ENCODE measurements around the gene ANXA1. TPM values are rescaled to one million over a fixed set of nuclear protein-coding genes. Genes with fewer than 3 reads are reported as not detected.

ANXA1 gene
- total RNA-seq, 1 donor from 2014 or later = 53.1 TPM

DNA sequence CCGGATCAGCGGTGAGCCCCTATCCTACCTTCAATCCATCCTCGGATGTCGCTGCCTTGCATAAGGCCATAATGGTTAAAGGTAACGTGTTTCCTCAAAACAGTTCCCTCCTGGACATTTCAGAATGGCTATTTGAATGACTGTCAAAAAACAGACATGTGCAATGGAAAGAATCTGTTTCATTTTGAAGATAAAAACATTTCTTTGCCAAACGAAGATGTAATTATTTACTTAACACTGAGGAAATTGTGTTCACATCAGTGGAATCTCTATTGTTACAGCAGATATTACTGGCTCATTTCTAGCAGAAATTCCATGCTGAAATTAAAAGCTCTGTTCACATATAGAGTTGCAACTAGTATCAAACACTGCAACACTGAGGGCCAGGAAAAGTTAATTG is 7.1 kb downstream of the ANXA1 start:
- no peak for DNase-seq
- intact Hi-C loops (cut with DNase I) = no loop called here
- ATAC-seq (ENCODE audit: poor library complexity) = no peak

DNA sequence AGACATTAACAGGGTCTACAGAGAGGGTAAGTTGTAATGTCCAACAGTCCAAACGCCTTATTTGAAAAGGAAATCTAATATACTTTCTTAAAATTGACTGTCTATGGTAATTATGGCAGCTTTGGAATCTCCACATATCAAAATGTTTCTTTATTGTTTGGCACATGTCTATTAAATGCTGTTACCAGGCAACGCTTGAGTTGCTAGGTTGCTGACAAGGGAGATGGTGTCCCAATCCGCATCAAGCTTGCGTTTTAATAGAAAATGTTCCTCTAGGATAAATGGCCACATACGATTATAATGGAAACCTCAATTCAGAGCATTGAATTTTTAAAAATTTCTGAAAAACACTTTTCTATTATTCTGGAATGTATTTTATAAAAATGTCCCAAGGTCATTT is 9.2 kb downstream of the ANXA1 start:
- DNase-seq = no peak
- ATAC-seq (ENCODE audit: poor library complexity) = no peak
- intact Hi-C loops (cut with DNase I) = no loop called here

DNA sequence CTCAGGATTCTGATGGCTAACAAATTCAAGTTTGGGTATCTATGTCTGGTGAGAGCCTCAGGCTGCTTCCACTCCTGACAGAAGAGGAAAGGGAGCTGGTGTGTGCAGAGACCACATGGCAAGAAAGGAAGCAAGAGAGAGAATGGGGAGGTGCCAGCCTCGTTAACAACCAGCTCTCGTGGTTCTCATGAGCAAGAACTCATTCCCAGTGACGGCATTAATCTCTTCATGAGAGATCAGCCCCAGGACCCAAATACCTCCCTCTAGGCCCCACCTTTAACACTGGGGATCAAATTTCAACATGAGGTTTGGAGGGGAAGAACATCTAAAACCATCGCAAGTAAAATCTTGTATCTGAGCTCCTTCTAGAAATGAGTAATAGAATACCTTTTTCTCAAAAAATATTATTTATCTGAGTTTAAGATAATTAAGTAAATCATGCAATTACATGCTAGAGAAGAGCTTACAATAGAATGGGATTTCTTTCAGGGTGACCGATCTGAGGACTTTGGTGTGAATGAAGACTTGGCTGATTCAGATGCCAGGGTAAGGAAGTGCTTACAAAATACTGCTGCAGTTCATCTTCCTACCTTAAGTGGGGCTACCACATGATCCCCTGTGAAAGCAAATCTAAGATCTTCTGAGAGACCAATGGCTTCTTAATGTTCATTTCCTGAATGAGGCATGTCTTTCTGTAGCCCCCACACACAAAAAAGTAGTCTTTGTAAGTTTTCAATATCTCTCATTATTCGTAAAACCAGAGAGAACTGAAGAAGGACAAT is 11.5 kb downstream of the ANXA1 start:
- intact Hi-C loops (cut with DNase I) = no loop called here
- ATAC-seq (ENCODE audit: poor library complexity) = no peak
- DNase-seq = no peak

DNA sequence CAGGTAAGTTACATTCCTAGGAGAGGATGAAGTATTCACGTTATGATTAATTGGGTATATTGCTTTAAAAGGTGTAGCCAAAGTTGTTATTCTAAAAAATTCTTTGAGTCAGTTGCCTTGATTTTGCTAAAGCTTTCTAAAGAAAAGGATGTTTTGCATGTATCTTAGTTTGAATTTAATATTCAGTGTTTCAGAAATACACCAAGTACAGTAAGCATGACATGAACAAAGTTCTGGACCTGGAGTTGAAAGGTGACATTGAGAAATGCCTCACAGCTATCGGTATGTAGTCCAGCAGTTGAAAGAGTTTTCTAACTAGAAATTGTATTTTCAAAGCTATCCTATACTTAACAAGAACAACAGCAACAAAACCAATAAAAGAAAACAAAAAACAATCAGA is 14.2 kb downstream of the ANXA1 start:
- intact Hi-C loops (cut with DNase I) = no loop called here
- DNase-seq = no peak
- ATAC-seq (ENCODE audit: poor library complexity) = no peak

DNA sequence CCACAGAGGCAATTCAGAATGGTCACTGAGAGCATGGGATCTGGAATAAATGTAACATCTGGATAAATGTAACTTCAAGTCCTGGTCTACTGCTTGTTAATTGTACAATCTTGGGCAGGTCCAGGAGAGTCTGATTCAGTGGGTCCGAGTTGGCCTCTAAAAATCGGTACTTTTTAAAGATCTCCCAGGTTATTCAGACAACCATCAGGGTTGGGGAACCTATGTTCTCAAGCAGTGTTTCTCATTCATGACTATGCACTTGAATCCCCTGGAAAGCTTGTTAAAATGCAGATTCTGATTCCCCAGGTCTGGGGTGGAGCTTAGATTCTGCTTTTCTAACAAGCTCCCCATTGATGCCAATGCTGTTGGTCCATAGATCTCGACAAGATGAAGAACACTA is 14.8 kb downstream of the ANXA1 start:
- intact Hi-C loops (cut with DNase I) = no loop called here
- ATAC-seq (ENCODE audit: poor library complexity) (no peak), DNase-seq (no peak)

DNA sequence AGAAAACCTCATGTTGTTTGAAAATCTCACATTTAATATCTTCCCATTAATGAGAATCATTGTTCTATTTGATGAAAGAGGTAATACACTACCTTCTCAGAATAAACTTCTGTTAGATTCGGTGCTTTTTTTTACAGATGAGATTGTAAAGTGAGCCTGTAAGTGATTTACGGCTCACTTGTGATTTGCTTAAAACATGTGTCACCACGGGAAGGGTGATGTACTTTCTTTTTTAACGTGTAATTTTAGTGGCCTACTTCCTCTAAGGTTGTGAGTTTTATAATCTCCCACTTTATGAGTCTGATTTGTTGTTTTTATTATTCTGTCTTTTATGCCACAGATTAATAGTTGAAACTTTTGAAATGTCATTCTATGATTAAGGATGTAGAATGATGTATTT is 15.9 kb downstream of the ANXA1 start:
- ATAC-seq (ENCODE audit: poor library complexity) (no peak), DNase-seq (no peak)
- intact Hi-C loops (cut with DNase I) = no loop called here

DNA sequence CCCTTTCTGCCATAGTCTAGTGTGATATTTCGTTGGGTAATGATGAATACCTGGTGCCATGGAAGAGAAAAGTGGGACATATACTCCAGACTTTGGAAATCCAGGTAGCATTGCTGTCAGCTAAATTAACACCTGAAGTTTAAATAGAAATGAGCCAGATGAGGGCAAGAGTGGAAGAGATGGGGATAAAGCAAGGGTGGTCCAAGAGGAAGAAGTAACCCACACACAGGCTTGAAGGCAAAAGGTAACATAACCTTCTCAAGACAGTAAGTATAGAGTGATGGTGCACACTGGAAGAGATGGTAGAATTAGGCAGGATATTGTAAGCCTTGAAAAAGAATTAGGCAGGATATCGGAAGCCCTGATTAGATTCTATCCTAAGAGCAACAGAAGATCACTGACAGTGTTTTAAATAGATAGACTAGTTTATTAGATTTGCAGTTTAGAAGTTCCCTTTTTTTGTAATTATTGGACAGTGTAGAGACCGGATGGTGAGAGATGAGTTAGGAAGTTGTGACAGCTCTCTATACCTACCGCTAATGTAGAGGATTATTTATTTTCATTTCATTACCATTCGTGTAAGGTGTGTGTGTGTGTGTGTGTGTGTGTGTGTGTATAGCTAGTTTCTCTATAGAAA is 16.8 kb downstream of the ANXA1 start:
- intact Hi-C loops (cut with DNase I) = no loop called here
- no peak for DNase-seq
- ATAC-seq (ENCODE audit: poor library complexity) = no peak

DNA sequence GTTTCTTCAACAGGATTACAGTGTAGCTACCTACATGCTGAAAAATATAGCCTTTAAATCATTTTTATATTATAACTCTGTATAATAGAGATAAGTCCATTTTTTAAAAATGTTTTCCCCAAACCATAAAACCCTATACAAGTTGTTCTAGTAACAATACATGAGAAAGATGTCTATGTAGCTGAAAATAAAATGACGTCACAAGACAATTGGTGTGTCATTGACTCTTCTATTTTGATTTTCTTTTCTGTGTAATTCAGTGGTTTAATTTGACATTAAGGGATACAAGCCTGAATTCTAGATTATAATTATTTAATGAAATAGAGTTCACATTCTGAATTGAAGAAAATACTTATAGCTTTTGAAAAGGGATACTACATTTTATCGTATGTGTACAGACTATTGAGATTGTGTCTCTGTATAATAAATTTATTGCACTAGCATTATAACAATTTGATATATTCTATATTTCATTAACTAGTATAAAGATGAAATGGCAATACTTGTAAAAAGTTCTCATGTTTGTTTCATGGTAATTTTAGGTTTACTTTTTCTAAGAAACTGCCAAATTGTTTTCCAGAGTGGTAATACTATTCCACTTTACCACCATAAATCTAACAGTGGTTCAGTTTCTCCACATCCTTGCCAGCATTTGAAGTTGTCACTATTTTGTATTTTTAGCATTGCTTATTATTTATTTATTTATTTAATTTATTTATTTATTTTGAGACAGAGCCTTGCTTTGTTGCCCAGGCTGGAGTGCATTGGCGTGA is 18.7 kb downstream of the ANXA1 start:
- no peak for ATAC-seq (ENCODE audit: poor library complexity)
- intact Hi-C loops (cut with DNase I) = no loop called here
- DNase-seq = no peak

DNA sequence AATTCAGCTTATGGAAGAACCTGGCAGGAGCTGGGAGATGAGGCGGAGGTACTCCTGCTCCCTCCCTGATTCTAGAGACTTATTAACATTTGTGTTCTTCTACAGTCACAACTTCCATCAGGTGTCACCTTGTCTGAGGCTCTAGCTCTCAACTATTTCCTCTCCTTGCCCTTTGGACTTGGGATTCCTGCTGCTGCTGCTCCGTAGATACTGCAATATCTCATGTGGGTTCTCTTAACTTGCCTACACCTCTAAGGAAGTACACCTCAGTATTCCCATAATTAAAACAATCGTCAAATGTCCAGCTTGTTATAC is 21.2 kb downstream of the ANXA1 start:
- intact Hi-C loops (cut with DNase I) = no loop called here
- DNase-seq (no peak), ATAC-seq (ENCODE audit: poor library complexity) (no peak)

DNA sequence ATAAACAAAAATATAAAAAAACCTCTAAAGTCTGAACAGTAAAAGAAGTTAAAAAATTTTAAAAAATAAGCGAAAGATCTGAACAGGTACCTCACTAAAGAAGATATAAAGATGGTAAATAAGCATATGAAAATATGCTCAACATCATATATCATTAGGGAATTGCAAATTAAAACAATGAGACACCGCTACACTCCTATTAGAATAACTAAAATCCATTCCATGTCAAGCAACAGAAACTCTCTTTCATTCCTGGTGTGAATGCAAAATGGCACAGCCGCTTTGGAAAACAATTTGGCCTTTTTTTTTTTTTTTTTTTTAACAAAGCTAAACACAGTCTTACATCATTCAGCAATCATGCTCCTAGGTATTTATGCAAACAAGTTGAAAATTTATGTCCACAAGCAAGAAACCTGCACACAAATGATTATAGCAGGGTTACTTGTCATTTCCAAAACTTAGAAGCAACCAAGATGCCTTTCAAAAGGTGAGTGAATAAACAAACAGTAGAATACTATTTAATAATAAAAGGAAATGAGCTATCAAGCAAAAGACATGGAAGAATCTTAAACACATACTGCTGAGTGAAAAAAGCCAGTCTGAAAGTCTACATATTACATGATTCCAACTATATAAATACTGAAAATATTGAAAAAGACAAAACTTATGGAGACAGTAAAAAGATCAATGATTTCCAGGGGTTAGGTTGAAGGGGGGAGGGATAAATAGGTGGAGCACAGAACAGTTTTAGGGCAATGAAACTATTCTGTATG is 22.1 kb downstream of the ANXA1 start:
- no peak for ATAC-seq (ENCODE audit: poor library complexity)
- DNase-seq = no peak
- intact Hi-C loops (cut with DNase I) = no loop called here

DNA sequence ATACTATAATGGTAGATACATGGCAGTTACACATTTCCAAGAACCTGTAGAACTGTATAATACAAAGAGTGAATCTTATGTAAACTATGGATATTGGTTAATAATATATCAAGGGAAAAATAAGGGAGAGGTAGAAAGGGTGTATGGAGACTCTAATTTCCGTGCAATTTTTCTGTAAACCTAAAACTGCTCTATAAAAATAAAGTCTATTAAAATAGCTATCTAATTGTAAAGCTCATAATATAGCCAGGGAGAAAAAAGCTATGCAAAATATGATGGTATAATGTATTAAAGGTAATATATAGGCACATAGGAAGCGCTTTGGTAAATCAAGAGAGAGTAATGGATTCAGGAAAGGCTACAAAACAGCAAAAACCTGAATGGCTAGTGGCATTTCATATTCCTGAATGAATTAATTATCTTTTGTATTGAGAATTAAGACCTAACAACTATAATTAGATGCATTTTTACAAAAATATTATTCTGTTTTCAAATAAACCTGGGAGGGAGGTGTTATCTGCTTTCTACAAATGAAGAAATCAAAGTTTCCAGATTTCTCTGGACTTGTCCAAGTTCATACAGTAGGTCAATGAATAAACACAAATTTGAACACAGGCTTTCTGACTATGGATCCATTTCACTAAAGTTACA is 22.8 kb downstream of the ANXA1 start:
- no peak for ATAC-seq (ENCODE audit: poor library complexity)
- intact Hi-C loops (cut with DNase I) = no loop called here
- DNase-seq = no peak

DNA sequence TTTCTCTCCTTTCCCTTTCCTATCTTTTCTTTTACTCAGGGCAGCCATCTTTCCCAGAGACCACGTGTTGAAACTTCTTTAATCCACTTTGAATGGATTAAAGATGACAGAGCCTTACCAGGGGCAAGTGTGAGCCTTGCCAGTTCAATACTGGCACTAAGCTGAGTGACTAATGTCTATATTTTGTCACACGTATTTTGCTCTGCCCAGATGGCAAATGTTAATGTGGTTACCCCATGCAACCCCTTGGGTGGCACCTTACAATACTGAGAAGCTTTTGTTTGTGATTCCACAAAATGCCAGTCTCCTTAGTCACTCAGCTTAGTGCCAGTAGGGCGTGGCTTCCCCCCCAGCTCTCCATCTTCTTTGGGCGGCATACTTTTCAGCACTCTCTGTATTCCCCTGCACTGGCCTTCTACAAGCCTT is 24.8 kb downstream of the ANXA1 start:
- no peak for DNase-seq
- no peak for ATAC-seq (ENCODE audit: poor library complexity)
- intact Hi-C loops (cut with DNase I) = no loop called here

DNA sequence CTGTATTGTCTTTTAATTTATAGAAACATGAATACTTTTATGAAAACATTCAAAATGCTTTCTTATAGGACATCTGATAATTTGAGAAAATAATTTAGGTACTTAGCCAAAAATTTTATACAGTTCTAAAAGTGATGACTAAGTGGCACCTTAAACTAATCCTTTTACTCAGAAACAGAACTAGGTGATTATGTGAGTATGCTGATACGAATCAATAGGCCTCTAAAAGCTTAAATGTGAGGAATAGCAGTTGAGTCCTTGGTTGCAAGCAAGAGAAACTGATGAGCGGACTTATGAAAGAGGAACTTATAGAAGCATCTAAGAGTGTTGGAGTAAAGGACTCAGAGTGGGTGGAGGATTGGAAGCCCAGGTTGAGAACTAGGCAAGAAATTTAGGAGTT is 26.4 kb downstream of the ANXA1 start:
- ATAC-seq (ENCODE audit: poor library complexity) (no peak), DNase-seq (no peak)
- intact Hi-C loops (cut with DNase I) = no loop called here

DNA sequence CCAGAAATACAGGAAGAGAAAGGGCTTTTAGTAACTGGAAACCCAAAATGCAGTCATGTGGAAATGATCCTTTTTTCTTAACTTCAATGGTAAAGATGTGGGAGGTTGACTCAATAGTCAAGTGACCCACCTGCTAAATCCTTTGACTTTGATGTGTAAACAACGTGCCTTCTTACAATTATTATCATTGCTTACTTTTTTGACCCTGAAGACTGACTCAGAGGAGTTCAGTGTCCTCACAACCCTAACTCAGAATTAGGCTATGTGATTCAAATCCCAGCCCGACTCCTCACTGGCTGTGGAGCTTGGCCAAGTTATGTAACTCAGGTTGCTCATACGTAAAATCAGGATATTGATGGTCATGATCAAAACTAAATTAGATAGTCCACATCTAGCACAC is 27.9 kb downstream of the ANXA1 start:
- intact Hi-C loops (cut with DNase I) = no loop called here
- DNase-seq (no peak), ATAC-seq (ENCODE audit: poor library complexity) (no peak)

DNA sequence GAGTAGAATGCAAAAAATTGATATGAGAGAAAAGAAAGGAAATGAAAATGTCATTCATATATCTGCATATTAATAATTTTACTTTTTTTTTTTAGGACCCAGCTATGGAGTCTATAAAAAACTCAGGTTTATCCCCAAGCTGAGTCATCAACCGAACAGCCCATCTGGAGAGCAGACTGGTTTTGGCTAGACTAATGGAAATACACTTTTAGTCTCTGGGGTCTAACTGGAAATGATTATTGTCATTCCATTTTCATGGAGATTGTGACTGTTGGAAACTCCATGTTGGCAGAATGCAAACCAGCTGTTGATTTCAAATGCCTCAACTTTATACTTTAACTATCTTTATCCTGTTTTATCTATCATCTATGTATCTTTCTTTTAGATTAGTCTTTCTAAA is 28.7 kb downstream of the ANXA1 start:
- ATAC-seq (ENCODE audit: poor library complexity) = peak; percentile 41
- intact Hi-C loops (cut with DNase I) = loop anchor here (10.0 kb wide), 1 partner anchor 326 kb away; no protein-coding TSS in a partner anchor

DNA sequence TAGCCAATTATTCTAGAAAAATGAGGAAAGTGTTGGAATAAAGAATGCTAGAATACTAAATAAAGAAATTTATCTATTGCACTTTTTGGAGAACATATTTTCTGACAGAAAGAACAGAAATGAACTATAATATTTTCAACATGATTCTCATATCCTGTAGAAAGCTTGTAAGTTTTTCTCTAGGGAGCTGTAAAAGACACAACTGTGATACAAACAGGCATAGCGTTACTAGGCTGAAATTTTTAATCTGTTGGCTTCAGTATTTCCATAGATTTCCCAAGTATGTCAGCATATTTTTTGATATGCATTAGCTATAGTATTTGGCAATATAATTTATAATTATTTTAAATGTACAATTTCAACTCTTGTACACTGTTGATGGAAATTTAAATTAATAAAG is 31.3 kb downstream of the ANXA1 start:
- ATAC-seq (ENCODE audit: poor library complexity) (no peak), DNase-seq (no peak)
- intact Hi-C loops (cut with DNase I) = loop anchor here (2.0 to 10.0 kb wide), 2 partner anchors 76 to 328 kb away; no protein-coding TSS in a partner anchor

More for the DNA sequence above, 28.7 kb downstream of the ANXA1 start:
- DNase-seq = no peak

DNA sequence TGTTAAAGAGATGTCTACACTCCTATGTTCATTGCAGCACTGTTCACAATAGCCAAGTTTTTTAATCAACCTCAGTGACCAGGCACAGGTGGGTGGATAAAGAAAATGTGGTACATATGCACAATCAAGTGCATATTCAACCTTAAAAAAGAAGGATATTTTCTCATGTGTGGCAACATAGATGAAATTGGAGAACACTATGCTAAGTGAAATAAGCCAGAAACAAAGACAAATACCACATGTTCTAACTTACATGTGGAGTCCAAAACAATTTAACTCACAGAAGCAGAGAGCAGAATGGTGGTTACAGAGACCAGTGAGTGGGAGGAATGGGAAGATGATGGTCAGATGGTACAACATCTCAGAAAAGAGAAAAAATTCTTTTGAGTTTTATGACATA is 31.8 kb downstream of the ANXA1 start:
- no peak for DNase-seq
- intact Hi-C loops (cut with DNase I) = loop anchor here (2.0 to 10.0 kb wide), 2 partner anchors 77 to 329 kb away; no protein-coding TSS in a partner anchor
- ATAC-seq (ENCODE audit: poor library complexity) = no peak

All from Right ventricle myocardium superior (tissue), 1 donor.